Lung (tissue), 12 donors: ENCODE data around the gene TNFRSF18. TPM values are rescaled to one million over a fixed set of nuclear protein-coding genes. Genes with fewer than 3 reads are reported as not detected.

Experiments used
- ATAC-seq: fragments of 200-7000 bp; cut with Tn5 transposase; one replicate; pipeline ENCODE4 v1.9.1; 2020; ENCODE audit warnings: moderate number of reproducible peaks; ENCODE audit not compliant: insufficient read depth, low FRiP score
- DNase-seq, 3 donors: peaks; one replicate each; pipeline ENCODE4 v3.0.0-alpha.2; 2013 to 2017
- H3K27ac ChIP-seq, 2 donors: one replicate each; pipeline ENCODE4 v1.5.1; 2013; ENCODE audit warnings: mild to moderate bottlenecking in 2 of 2, moderate library complexity in 2 of 2, control low read depth in 1 of 2, inconsistent platforms in 1 of 2, low read depth in 1 of 2, low read length in 1 of 2
- H3K27me3 ChIP-seq, 3 donors: one replicate each; pipeline ENCODE4 v1.5.1; 2013; ENCODE audit warnings: low read length in 2 of 3; ENCODE audit not compliant: control insufficient read depth in 3 of 3, insufficient read depth in 3 of 3
- H3K36me3 ChIP-seq, 4 donors: one replicate each; pipeline ENCODE4 v1.5.1; 2013; ENCODE audit warnings: low read length in 4 of 4, mild to moderate bottlenecking in 1 of 4, moderate library complexity in 1 of 4; ENCODE audit not compliant: control insufficient read depth in 4 of 4, insufficient read depth in 4 of 4
- H3K4me1 ChIP-seq, 5 donors: one replicate each; pipeline ENCODE4 v1.5.1; 2013; ENCODE audit warnings: low read length in 5 of 5, mild to moderate bottlenecking in 2 of 5, moderate library complexity in 1 of 5; ENCODE audit not compliant: control insufficient read depth in 5 of 5, insufficient read depth in 5 of 5
- H3K4me3 ChIP-seq: one replicate; pipeline ENCODE4 v1.5.1; 2013; ENCODE audit warnings: mild to moderate bottlenecking, control low read depth, moderate library complexity
- H3K9ac ChIP-seq, 2 donors: one replicate each; pipeline ENCODE4 v1.5.1; 2013; ENCODE audit warnings: low read length in 2 of 2, control low read depth in 1 of 2; ENCODE audit not compliant: insufficient read depth in 1 of 2
- H3K9me3 ChIP-seq, 4 donors: one replicate each; pipeline ENCODE4 v1.5.1; 2013; ENCODE audit warnings: low read length in 3 of 4, mild to moderate bottlenecking in 1 of 4, moderate library complexity in 1 of 4; ENCODE audit not compliant: control insufficient read depth in 4 of 4, insufficient read depth in 3 of 4
- WGBS, 2 donors: extraction: QIAGEN DNeasy Blood & Tissue Kit; methylation state at CpG; one replicate each; pipeline ENCODE4 v1.1.7; 2013; 5-methylcytosine and 5-hydroxymethylcytosine counted together
- polyA plus RNA-seq, 2 donors: library from polyadenylated mRNA; stranded (reverse); fragments of 200-250 nt; gene quantifications; one replicate each; pipeline ENCODE4 v1.2.1, GENCODE V29; 2013
- total RNA-seq, 2 donors: library from RNA; depleted of rRNA in 1 of 2; stranded (reverse); fragments of >200 nt in 1 of 2; gene quantifications; one replicate each; pipeline ENCODE4 v1.2.1, GENCODE V29; 2014 to 2021
- TF ChIP-seq, protein P1 (sequence below): IDR thresholded peaks from 2 replicates; pipeline ENCODE4 v1.5.1; 2012; ENCODE audit warnings: mild to moderate bottlenecking; ENCODE audit errors: control extremely low read depth, extremely low read depth
- donor health status: control.
- donor health status: control.
- donor health status: Bipolar disorder and iron deficiency.
- donor health status: healthy.
- donor health status: DM: yes; HTN: yes; CAD: no.

TNFRSF18 gene
- total and polyA plus RNA-seq, 4 donors, result 1.8 to 4.0 (median 2.4) TPM

GRCh38 chr1:1223891-1224290, 17.5 kb upstream of the TNFRSF18 start:
- no peak overlapping the region for H3K27ac ChIP-seq
- peaks cover 6 to 82% (median 13%) of the 10 kb centered on the region in 4 donors for H3K36me3 ChIP-seq
- 94 to 97% methylated on average over 20 to 21 of the region's 21 CpGs for WGBS, 2 donors
- no peak for ATAC-seq
- H3K4me3 ChIP-seq, result no peak overlapping the region
- no peaks in the 10 kb centered on the region for H3K9me3 ChIP-seq
- no peak for DNase-seq
- no peaks in the 10 kb centered on the region for H3K27me3 ChIP-seq
- TF ChIP-seq, protein P1, sequence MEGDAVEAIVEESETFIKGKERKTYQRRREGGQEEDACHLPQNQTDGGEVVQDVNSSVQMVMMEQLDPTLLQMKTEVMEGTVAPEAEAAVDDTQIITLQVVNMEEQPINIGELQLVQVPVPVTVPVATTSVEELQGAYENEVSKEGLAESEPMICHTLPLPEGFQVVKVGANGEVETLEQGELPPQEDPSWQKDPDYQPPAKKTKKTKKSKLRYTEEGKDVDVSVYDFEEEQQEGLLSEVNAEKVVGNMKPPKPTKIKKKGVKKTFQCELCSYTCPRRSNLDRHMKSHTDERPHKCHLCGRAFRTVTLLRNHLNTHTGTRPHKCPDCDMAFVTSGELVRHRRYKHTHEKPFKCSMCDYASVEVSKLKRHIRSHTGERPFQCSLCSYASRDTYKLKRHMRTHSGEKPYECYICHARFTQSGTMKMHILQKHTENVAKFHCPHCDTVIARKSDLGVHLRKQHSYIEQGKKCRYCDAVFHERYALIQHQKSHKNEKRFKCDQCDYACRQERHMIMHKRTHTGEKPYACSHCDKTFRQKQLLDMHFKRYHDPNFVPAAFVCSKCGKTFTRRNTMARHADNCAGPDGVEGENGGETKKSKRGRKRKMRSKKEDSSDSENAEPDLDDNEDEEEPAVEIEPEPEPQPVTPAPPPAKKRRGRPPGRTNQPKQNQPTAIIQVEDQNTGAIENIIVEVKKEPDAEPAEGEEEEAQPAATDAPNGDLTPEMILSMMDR, result no peak
- H3K4me1 ChIP-seq, result no peaks in the 10 kb centered on the region
- H3K9ac ChIP-seq, result no peak overlapping the region

GRCh38 chr1:1223321-1223720, 16.9 kb upstream of the TNFRSF18 start:
- DNase-seq (no peak), ATAC-seq (no peak)
- 96 to 99% methylated on average over 13 to 15 of the region's 15 CpGs for WGBS, 2 donors
- Histone ChIP-seq H3K4me3 (no peak overlapping the region), H3K9me3 (no peaks in the 10 kb centered on the region), H3K9ac (no peak overlapping the region), H3K27ac (no peak overlapping the region), H3K27me3 (no peaks in the 10 kb centered on the region), H3K4me1 (no peaks in the 10 kb centered on the region), H3K36me3 (peaks cover 7 to 82% (median 15%) of the 10 kb centered on the region in 4 donors)
- TF ChIP-seq, protein P1, result no peak

DNA sequence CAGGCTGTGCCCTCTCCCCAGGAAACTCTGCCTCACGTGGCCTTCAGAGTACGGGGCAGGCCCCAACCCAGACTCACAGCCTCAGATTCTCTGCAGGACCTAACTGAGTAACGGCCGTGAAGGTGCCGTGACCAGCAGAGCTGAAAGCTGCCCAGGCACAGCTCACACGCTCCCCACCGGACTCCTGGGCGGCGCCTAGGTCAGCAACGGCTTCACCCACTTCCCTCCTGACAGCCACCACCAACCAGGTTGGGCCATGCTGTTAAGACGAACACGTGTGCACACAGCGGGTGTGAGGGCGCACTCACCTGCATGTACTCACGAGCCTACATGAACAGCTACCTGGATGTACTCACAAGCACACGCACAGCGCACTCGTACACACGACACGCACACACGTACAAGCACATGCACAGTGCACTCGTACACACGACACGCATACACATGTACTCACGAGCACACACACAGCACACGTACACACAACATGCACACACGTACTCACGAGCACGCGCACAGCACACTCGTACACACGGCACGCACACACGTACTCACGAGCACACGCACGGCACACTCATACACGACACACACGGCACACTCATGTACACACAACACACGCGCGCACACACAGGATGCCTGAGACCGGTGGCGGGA, 16.3 kb upstream of the TNFRSF18 start:
- H3K4me1 ChIP-seq, result no peaks in the 10 kb centered on the region
- H3K9me3 ChIP-seq, result peaks cover 0 to 2% (median 0%) of the 10 kb centered on the region in 4 donors
- H3K36me3 ChIP-seq, result peaks cover 11 to 82% (median 18%) of the 10 kb centered on the region in 4 donors
- no peaks in the 10 kb centered on the region for H3K27me3 ChIP-seq
- no peak for DNase-seq
- no peak overlapping the region for H3K4me3 ChIP-seq
- no peak overlapping the region for H3K27ac ChIP-seq
- ATAC-seq, result no peak
- no peak overlapping the region for H3K9ac ChIP-seq
- TF ChIP-seq, protein P1, result no peak
- WGBS, 2 donors, result 95 to 97% methylated on average over 44 of the region's 44 CpGs
